A549 (cell line): ENCODE measurements around the gene LCP1. TPM values are rescaled to one million over a fixed set of nuclear protein-coding genes. Genes with fewer than 3 reads are reported as not detected.

Source experiments
- ATAC-seq, 2 experiments: fragments of 200-7000 bp in 1 of 2; fragments of >200 bp in 1 of 2; cut with Nextera tagmentation in 1 of 2; cut with Tn5 transposase in 1 of 2; 3 replicates each; pipeline versions ENCODE4 v1.8.0 to v1.9.1; 2018 to 2020; ENCODE audit warnings: mild to moderate bottlenecking in 1 of 2, moderate library complexity in 1 of 2
- CTCF ChIA-PET: fragments of 300-600 bp; sonication (Branson Sonifier 250); formaldehyde crosslinking; extraction: SDS; loops from one replicate; lab custom pipeline; 2021; ENCODE audit warnings: antibody characterized with exemption, inconsistent platforms; lab: Yijun Ruan, JAX
- POLR2A ChIA-PET: fragments of 350-600 bp; formaldehyde crosslinking; extraction: SDS; loops from one replicate; lab custom pipeline; 2021; ENCODE audit warnings: antibody characterized with exemption, inconsistent platforms; lab: Yijun Ruan, JAX
- DNase-seq, 2 experiments: peaks; one replicate each; pipeline versions ENCODE4 v3.0.0 to v3.0.0-alpha.2; 2011 to 2016; ENCODE audit warnings: low read depth in 1 of 2, low spot score in 1 of 2
- FAIRE-seq: peaks from 2 replicates; lab custom pipeline; 2011; peaks lifted over from hg19 to GRCh38; lab: Jason Lieb, UNC
- H3K27ac ChIP-seq, 2 experiments: fragments of >200 bp; sonication (Bioruptor Twin); formaldehyde crosslinking; 3 replicates each; pipeline ENCODE4 v1.5.1; 2016 to 2017
- H3K4me1 ChIP-seq: fragments of >200 bp; sonication (Bioruptor Twin); formaldehyde crosslinking; 3 replicates; pipeline ENCODE4 v1.6.1; 2016
- H3K4me2 ChIP-seq: fragments of >200 bp; sonication (Bioruptor Twin); formaldehyde crosslinking; 3 replicates; pipeline ENCODE4 v1.6.1; 2016
- H3K4me3 ChIP-seq: fragments of >200 bp; sonication (Bioruptor Twin); formaldehyde crosslinking; 3 replicates; pipeline ENCODE4 v1.5.1; 2016
- H3K9me3 ChIP-seq: fragments of >200 bp; sonication (Bioruptor Twin); formaldehyde crosslinking; 3 replicates; pipeline ENCODE4 v1.6.1; 2016
- ATOH8 ChIP-seq: fragments of 250-450 bp; sonication (Bioruptor Pico); IDR thresholded peaks from 2 replicates; pipeline ENCODE4 v1.5.0; 2020; ENCODE audit warnings: low read depth, mild to moderate bottlenecking, moderate library complexity
- CBX2 ChIP-seq: fragments of 200-600 bp; sonication (generic); IDR thresholded peaks from 2 replicates; pipeline ENCODE4 v1.6.1; 2016; ENCODE audit warnings: low read depth, mild to moderate bottlenecking, borderline replicate concordance
- CBX8 ChIP-seq: fragments of 200-600 bp; sonication (generic); IDR thresholded peaks from 2 replicates; pipeline ENCODE4 v1.6.1; 2016
- CEBPB ChIP-seq, 2 experiments: fragments of >200 bp in 1 of 2; sonication (Bioruptor Twin) in 1 of 2; formaldehyde crosslinking in 1 of 2; IDR thresholded peaks; 2 replicates each; pipeline ENCODE4 v1.6.1; 2012 to 2016
- CHD4 ChIP-seq: fragments of 200-600 bp; sonication (generic); IDR thresholded peaks from 2 replicates; pipeline ENCODE4 v1.6.1; 2016; ENCODE audit warnings: antibody characterized with exemption, mild to moderate bottlenecking, borderline replicate concordance
- EHF ChIP-seq: fragments of 250-450 bp; sonication (Bioruptor Pico); IDR thresholded peaks from 2 replicates; pipeline ENCODE4 v1.5.0; 2020; ENCODE audit warnings: mild to moderate bottlenecking
- EP300 ChIP-seq, 2 experiments: fragments of >200 bp; sonication (Bioruptor Twin); formaldehyde crosslinking; IDR thresholded peaks; 2 replicates in 1 of 2; 3 replicates in 1 of 2; pipeline ENCODE4 v1.6.1; 2016 to 2017
- ESRRA ChIP-seq: fragments of 150-350 bp; IDR thresholded peaks from 2 replicates; pipeline ENCODE4 v1.6.1; 2014; ENCODE audit warnings: mild to moderate bottlenecking, low read length, borderline replicate concordance
- FOXS1 ChIP-seq: fragments of 250-450 bp; sonication (Bioruptor Pico); IDR thresholded peaks from 2 replicates; pipeline ENCODE4 v1.5.0; 2020; ENCODE audit warnings: mild to moderate bottlenecking, moderate library complexity
- GATA3 ChIP-seq: IDR thresholded peaks from 2 replicates; pipeline ENCODE4 v1.6.1; 2012; ENCODE audit warnings: borderline replicate concordance
- HDAC2 ChIP-seq: fragments of 200-600 bp; sonication (generic); IDR thresholded peaks from 2 replicates; pipeline ENCODE4 v1.6.1; 2016
- HEYL ChIP-seq: fragments of 250-450 bp; sonication (Bioruptor Pico); IDR thresholded peaks from 2 replicates; pipeline ENCODE4 v1.8.0; 2021; ENCODE audit warnings: mild to moderate bottlenecking, moderate library complexity
- HOXA7 ChIP-seq: fragments of 250-450 bp; sonication (Bioruptor Pico); IDR thresholded peaks from 2 replicates; pipeline ENCODE4 v1.5.0; 2020; ENCODE audit warnings: mild to moderate bottlenecking, moderate library complexity
- JUN ChIP-seq, 2 experiments: fragments of >200 bp; sonication (Bioruptor Twin); formaldehyde crosslinking; IDR thresholded peaks; 2 replicates in 1 of 2; 3 replicates in 1 of 2; pipeline ENCODE4 v1.6.1; 2016 to 2017
- JUNB ChIP-seq: fragments of >200 bp; sonication (Bioruptor Twin); formaldehyde crosslinking; IDR thresholded peaks from 2 replicates; pipeline ENCODE4 v1.6.1; 2016
- MAX ChIP-seq: IDR thresholded peaks from 2 replicates; pipeline ENCODE4 v1.6.1; 2012
- NPAS2 ChIP-seq: fragments of 250-450 bp; sonication (Bioruptor Pico); IDR thresholded peaks from 2 replicates; pipeline ENCODE4 v1.8.0; 2022; ENCODE audit warnings: mild to moderate bottlenecking, moderate library complexity, borderline replicate concordance
- NR3C1 ChIP-seq: fragments of >200 bp; sonication (Bioruptor Twin); formaldehyde crosslinking; IDR thresholded peaks from 3 replicates; pipeline ENCODE4 v1.6.1; 2017
- PBX3 ChIP-seq: IDR thresholded peaks from 2 replicates; pipeline ENCODE4 v1.6.1; 2012
- PHF8 ChIP-seq: fragments of 200-600 bp; sonication (generic); IDR thresholded peaks from 2 replicates; pipeline ENCODE4 v1.6.1; 2016; ENCODE audit warnings: low read depth, mild to moderate bottlenecking, antibody characterized with exemption, moderate library complexity, borderline replicate concordance
- POLR2A ChIP-seq: IDR thresholded peaks from 2 replicates; pipeline ENCODE4 v1.6.1; 2012; ENCODE audit warnings: mild to moderate bottlenecking, low read length
- RARB ChIP-seq: fragments of 250-450 bp; sonication (Bioruptor Pico); IDR thresholded peaks from 2 replicates; pipeline ENCODE4 v1.8.0; 2021; ENCODE audit warnings: mild to moderate bottlenecking, moderate library complexity
- RCOR1 ChIP-seq: fragments of 150-350 bp; IDR thresholded peaks from 2 replicates; pipeline ENCODE4 v1.6.1; 2014; ENCODE audit warnings: antibody characterized with exemption, low read length, low read depth
- RNF2 ChIP-seq: fragments of 200-600 bp; sonication (generic); IDR thresholded peaks from 2 replicates; pipeline ENCODE4 v1.6.1; 2016; ENCODE audit warnings: low read depth, mild to moderate bottlenecking, antibody characterized with exemption, moderate library complexity, borderline replicate concordance
- SMC3 ChIP-seq: fragments of >200 bp; sonication (Bioruptor Twin); formaldehyde crosslinking; IDR thresholded peaks from 3 replicates; pipeline ENCODE4 v1.6.1; 2018; ENCODE audit warnings: inconsistent platforms
- SREBF2 ChIP-seq: fragments of 450-650 bp; IDR thresholded peaks from 2 replicates; pipeline ENCODE4 v1.6.1; 2014; ENCODE audit warnings: mild to moderate bottlenecking, moderate library complexity
- TP53 ChIP-seq: fragments of 250-450 bp; sonication (Bioruptor Pico); IDR thresholded peaks from 2 replicates; pipeline ENCODE4 v1.5.0; 2021; ENCODE audit warnings: mild to moderate bottlenecking, moderate library complexity
- ZFP36 ChIP-seq: fragments of 450-650 bp; IDR thresholded peaks from 2 replicates; pipeline ENCODE4 v1.6.1; 2014; ENCODE audit warnings: borderline replicate concordance; ENCODE audit not compliant: partially characterized antibody
- ZNF302 ChIP-seq: fragments of 250-450 bp; sonication (Bioruptor Pico); IDR thresholded peaks from 2 replicates; pipeline ENCODE4 v1.9.0; 2021; ENCODE audit warnings: inconsistent platforms, mild to moderate bottlenecking, moderate library complexity
- ZSCAN20 ChIP-seq: fragments of 250-450 bp; sonication (Bioruptor Pico); IDR thresholded peaks from 2 replicates; pipeline ENCODE4 v1.8.0; 2022; ENCODE audit warnings: mild to moderate bottlenecking, moderate library complexity
- WGBS: methylation state at CpG from one replicate; pipeline ENCODE4 v1.1.6; 2017; ENCODE audit errors: missing lambda C conversion rate; 5-methylcytosine and 5-hydroxymethylcytosine counted together
- polyA plus RNA-seq, 4 experiments: library from polyadenylated mRNA; depleted of rRNA in 3 of 4; stranded (reverse); fragments of >200 nt; fragmentation: RNase III in 1 of 4; extraction: RNeasy Plus Mini Kit Qiagen cat#74134 plus additional on column Dnase treatment in 1 of 4; gene quantifications; 2 replicates in 3 of 4; 3 replicates in 1 of 4; pipeline ENCODE4 v1.2.3, GENCODE V29; 2011 to 2017

Gene LCP1
- polyA plus RNA-seq, 2 of the 4 experiments (the other 2 are of a cell fraction), result 0.09 to 0.19 TPM

- WGBS, result 22% methylated on average over 3 of the region's 3 CpGs
- TF ChIP-seq ESRRA, result no peak
- TF ChIP-seq SREBF2, result no peak
- TF ChIP-seq CEBPB (IDR thresholded peaks at IDR 0.05), result no peak
- TF ChIP-seq TP53 (CRISPR knock-in tag), result no peak
- TF ChIP-seq SMC3, result no peak
- no peak for TF ChIP-seq ZNF302 (CRISPR knock-in tag)
- TF ChIP-seq JUN (IDR thresholded peaks at IDR 0.05), result no peak
- no peak for TF ChIP-seq RARB (CRISPR knock-in tag)
- TF ChIP-seq NR3C1, result no peak
- no peak for TF ChIP-seq CHD4
- TF ChIP-seq ZSCAN20 (CRISPR knock-in tag), result no peak
- TF ChIP-seq RCOR1, result no peak
- TF ChIP-seq ATOH8 (CRISPR knock-in tag), result no peak
- no peak for TF ChIP-seq EHF (CRISPR knock-in tag)
- no peak for TF ChIP-seq HDAC2
- no peak for TF ChIP-seq GATA3
- no peak for TF ChIP-seq HEYL
- no peak for TF ChIP-seq CBX2
- ATAC-seq (no peak), DNase-seq (no peak), FAIRE-seq (no peak)
- Histone ChIP-seq H3K4me1 (no peaks in the 10 kb centered on the region), H3K4me2 (no peak overlapping the region), H3K27ac (no peak overlapping the region), H3K4me3 (no peak overlapping the region), H3K9me3 (no peaks in the 10 kb centered on the region)
- ChIA-PET POLR2A (no interaction called here), CTCF (interaction anchor here (1.4 kb wide), 1 partner anchor 21 kb away, joined by 4 read pairs; no protein-coding TSS in a partner anchor)
Observed at GRCh38 chr13:46166947-46167610, 14.9 kb downstream of the LCP1 start.

DNA sequence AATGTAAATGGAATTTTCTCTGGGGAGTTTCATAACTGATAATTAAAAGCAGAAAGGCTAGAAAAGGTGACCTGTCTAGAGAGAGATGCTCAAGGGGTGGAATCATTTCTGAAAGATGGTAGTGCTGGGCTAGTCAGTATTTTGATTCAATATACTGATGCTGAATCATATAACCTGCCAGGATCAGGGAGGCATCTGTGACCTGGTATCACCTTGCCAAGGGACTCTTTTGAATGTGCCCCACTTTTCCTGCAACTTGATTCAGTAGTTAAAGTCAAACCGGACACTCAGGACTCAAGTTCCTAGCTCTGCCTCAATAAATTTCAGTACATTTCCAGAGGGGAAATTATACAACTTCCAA is 15.8 kb downstream of the LCP1 start:
- H3K9me3 ChIP-seq, result no peaks in the 10 kb centered on the region
- no peak for ATAC-seq
- ChIA-PET CTCF (no interaction called here), POLR2A (no interaction called here)
- no peak for DNase-seq
- 68% methylated on average over 1 of the region's 1 CpG for WGBS
- H3K4me2 ChIP-seq, result no peak overlapping the region
- H3K27ac ChIP-seq, result no peak overlapping the region
- TF ChIP-seq POLR2A, result no peak
- TF ChIP-seq NR3C1, result no peak
- no peak for TF ChIP-seq EP300 (IDR thresholded peaks at IDR 0.05)
- TF ChIP-seq TP53 (CRISPR knock-in tag), result no peak
- TF ChIP-seq RNF2, result no peak
- TF ChIP-seq CBX8, result no peak
- no peak for TF ChIP-seq GATA3
- TF ChIP-seq NPAS2 (CRISPR knock-in tag), result no peak
- TF ChIP-seq FOXS1 (CRISPR knock-in tag), result no peak
- TF ChIP-seq MAX, result no peak
- no peak for TF ChIP-seq JUN (IDR thresholded peaks at IDR 0.05)
- TF ChIP-seq HEYL, result no peak
- no peak for TF ChIP-seq JUNB
- no peak for TF ChIP-seq PHF8
- no peaks in the 10 kb centered on the region for H3K4me1 ChIP-seq
- no peak overlapping the region for H3K4me3 ChIP-seq
- FAIRE-seq, result no peak

- ChIA-PET POLR2A (no interaction called here), CTCF (interaction anchor here (1.0 kb wide), 1 partner anchor 39 kb away, joined by 4 read pairs; no protein-coding TSS in a partner anchor)
- no peak for ATAC-seq
- no peak for TF ChIP-seq RCOR1
- TF ChIP-seq CEBPB (IDR thresholded peaks at IDR 0.05), result no peak
- TF ChIP-seq NR3C1, result no peak
- TF ChIP-seq ESRRA, result no peak
- TF ChIP-seq ZFP36, result no peak
- TF ChIP-seq HDAC2, result no peak
- TF ChIP-seq PBX3, result no peak
- TF ChIP-seq ZSCAN20 (CRISPR knock-in tag), result no peak
- TF ChIP-seq TP53 (CRISPR knock-in tag), result no peak
- TF ChIP-seq EHF (CRISPR knock-in tag), result no peak
- TF ChIP-seq HOXA7 (CRISPR knock-in tag), result no peak
- FAIRE-seq, result no peak
- Histone ChIP-seq H3K9me3 (no peaks in the 10 kb centered on the region), H3K27ac (no peak overlapping the region), H3K4me3 (no peak overlapping the region), H3K4me1 (no peaks in the 10 kb centered on the region), H3K4me2 (no peak overlapping the region)
- WGBS, result 15% methylated on average over 5 of the region's 5 CpGs
- no peak for DNase-seq
Observed at GRCh38 chr13:46165485-46166223, 16.3 kb downstream of the LCP1 start.
